ENCODE results near the gene DNAJC5G.

The DNAJC5G gene

GRCh38 chr2:27241761-27242613 is 33.2 kb upstream of the DNAJC5G start:
- in situ Hi-C loops (cut with HindIII; ENCODE audit: low pct_ligation_motif_present, low sequenced_read_pairs): no loop called here
- no peak for DNase-seq
- no peak for TF ChIP-seq CTCF (IDR thresholded peaks at IDR 0.05; ENCODE audit: low read depth, low read length, missing control alignments)
- no peaks in the 10 kb centered on the region for H3K27me3 ChIP-seq (replicated peaks)
- no peak overlapping the region for H3K27ac ChIP-seq
- peaks cover 75% of the 10 kb centered on the region for H3K36me3 ChIP-seq (replicated peaks)
- no peak overlapping the region for H3K4me3 ChIP-seq (ENCODE audit: low read depth, low read length)

GRCh38 chr2:27242614-27242951 is 32.6 kb upstream of the DNAJC5G start:
- H3K36me3 ChIP-seq (replicated peaks): peaks cover 69% of the 10 kb centered on the region
- no peaks in the 10 kb centered on the region for H3K27me3 ChIP-seq (replicated peaks)
- no peak for DNase-seq
- no peak for TF ChIP-seq CTCF (IDR thresholded peaks at IDR 0.05; ENCODE audit: low read depth, low read length, missing control alignments)
- in situ Hi-C loops (cut with HindIII; ENCODE audit: low pct_ligation_motif_present, low sequenced_read_pairs): no loop called here
- H3K27ac ChIP-seq: no peak overlapping the region
- H3K4me3 ChIP-seq (ENCODE audit: low read depth, low read length): no peak overlapping the region

GRCh38 chr2:27243391-27244130 is 31.7 kb upstream of the DNAJC5G start:
- no peak for TF ChIP-seq CTCF (IDR thresholded peaks at IDR 0.05; ENCODE audit: low read depth, low read length, missing control alignments)
- H3K27ac ChIP-seq: no peak overlapping the region
- H3K4me3 ChIP-seq (ENCODE audit: low read depth, low read length): no peak overlapping the region
- H3K36me3 ChIP-seq (replicated peaks): peaks cover 59% of the 10 kb centered on the region
- DNase-seq: no peak
- H3K27me3 ChIP-seq (replicated peaks): no peaks in the 10 kb centered on the region
- in situ Hi-C loops (cut with HindIII; ENCODE audit: low pct_ligation_motif_present, low sequenced_read_pairs): no loop called here

- in situ Hi-C loops (cut with HindIII; ENCODE audit: low pct_ligation_motif_present, low sequenced_read_pairs): no loop called here
- no peaks in the 10 kb centered on the region for H3K27me3 ChIP-seq (replicated peaks)
- H3K36me3 ChIP-seq (replicated peaks): peaks cover 46% of the 10 kb centered on the region
- TF ChIP-seq CTCF (IDR thresholded peaks at IDR 0.05; ENCODE audit: low read depth, low read length, missing control alignments): no peak
- no peak overlapping the region for H3K4me3 ChIP-seq (ENCODE audit: low read depth, low read length)
- no peak overlapping the region for H3K27ac ChIP-seq
- no peak for DNase-seq
These were observed 30.1 kb upstream of the DNAJC5G start for GRCh38 chr2:27245116-27245515.

- TF ChIP-seq CTCF (IDR thresholded peaks at IDR 0.05; ENCODE audit: low read depth, low read length, missing control alignments): no peak
- in situ Hi-C loops (cut with HindIII; ENCODE audit: low pct_ligation_motif_present, low sequenced_read_pairs): no loop called here
- H3K27ac ChIP-seq: no peak overlapping the region
- peaks cover 41% of the 10 kb centered on the region for H3K36me3 ChIP-seq (replicated peaks)
- H3K27me3 ChIP-seq (replicated peaks): no peaks in the 10 kb centered on the region
- H3K4me3 ChIP-seq (ENCODE audit: low read depth, low read length): no peak overlapping the region
- DNase-seq: no peak
These were observed 29.6 kb upstream of the DNAJC5G start for GRCh38 chr2:27245626-27246025.
